ENCODE results near the gene IL1RAPL1.

Gene IL1RAPL1

GRCh38 chrX:29665532-29665931 is 1078.3 kb downstream of the IL1RAPL1 start:
- no peak for DNase-seq

DNA sequence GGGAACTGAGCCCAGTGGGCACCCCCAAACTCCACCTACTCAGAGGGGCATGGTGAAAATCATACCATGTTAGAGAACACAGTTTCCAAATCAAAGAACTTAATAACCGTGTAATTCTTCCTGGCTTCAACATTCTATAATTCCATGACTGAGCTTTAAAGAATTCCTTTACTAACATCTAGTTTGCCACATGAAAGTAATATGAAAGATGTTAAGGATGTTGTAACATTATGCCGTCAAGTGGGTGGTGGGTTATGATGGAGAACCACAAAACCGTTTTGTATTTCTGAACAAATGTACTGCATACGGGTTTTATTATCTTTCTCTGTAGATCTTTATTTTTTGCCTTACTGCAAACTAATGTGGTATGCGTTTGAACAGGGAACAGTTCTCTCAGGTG is 1079.1 kb downstream of the IL1RAPL1 start:
- no peak for DNase-seq

- DNase-seq, result no peak
Observed at GRCh38 chrX:29671421-29671820, 1084.2 kb downstream of the IL1RAPL1 start.

DNA sequence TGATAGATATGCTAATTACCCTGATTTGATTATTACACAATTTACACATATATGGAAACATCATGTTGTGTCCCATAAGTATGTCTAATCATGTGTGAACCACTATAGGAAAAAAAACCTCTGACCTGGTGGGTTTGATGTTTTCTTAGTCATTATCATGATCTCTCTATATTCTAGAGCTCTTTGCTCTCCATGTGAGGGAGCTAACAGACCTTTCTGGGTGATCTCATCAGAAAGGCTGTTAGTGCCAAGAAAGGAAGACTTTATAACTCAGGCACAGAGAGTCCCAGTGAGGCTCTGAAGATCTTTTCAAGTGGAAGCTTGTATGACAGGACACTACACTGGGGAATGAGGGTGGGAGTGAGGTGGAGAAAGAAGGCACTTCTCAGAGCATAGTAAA is 1100.4 kb downstream of the IL1RAPL1 start:
- DNase-seq, result no peak

DNA sequence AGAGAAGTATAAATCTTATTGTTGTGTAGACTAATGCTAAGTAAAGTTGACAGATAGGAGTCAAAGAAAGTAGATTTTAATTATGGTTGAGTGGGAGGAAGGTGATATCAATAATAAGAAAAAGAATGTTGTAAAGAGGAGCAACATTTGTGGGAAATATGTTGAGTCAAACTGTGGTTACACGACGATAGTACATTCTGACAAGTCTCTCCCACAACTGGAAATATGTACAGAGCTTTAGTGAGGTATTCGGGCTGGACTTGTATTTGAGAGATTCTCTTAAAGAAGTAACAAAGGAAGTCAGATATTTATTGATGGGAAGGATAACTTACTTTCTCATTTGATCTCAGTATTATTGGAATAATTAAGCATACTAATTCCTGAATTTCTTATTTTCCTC is 1102.8 kb downstream of the IL1RAPL1 start:
- DNase-seq, result no peak

DNA sequence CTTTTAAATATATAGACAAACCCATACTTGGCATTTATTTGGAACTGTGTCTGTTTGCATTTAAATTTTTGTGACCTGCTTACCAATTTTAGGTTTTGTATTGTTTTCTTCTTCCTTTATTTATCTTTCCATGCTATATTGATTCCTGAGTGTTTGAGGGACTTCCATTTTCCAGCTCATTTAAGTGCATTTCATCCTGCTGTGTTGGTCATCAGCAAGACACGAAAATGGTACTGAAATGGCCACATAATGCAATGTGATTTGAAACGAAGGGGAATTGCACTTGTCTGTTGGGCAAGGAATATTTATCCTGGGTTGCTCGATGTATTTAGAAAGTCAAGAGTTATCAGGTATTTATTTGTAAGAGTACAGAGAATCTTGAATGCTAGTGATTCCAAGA is 1103.8 kb downstream of the IL1RAPL1 start:
- no peak for DNase-seq

- DNase-seq, result no peak
Observed at GRCh38 chrX:29693912-29694311, 1106.7 kb downstream of the IL1RAPL1 start.

- DNase-seq, result no peak
Observed at GRCh38 chrX:29699239-29699638, 1112.0 kb downstream of the IL1RAPL1 start.

DNA sequence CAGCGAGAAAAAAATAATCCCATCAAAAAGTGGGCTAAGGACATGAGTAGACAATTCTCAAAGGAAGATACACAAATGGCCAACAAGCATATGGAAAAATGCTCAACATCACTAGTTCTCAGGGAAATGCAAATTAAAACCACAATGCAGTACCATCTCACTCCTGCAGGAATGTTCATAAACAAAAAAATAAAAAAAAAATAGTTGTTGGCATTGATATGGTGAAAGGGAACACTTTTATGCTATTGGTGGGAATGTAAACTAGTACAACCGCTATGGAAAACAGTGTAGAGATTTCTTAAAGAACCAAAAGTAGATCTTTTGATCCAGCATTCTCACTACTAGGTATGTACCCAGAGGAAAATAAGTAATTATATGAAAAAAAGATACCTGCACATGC is 1119.8 kb downstream of the IL1RAPL1 start:
- no peak for DNase-seq

DNA sequence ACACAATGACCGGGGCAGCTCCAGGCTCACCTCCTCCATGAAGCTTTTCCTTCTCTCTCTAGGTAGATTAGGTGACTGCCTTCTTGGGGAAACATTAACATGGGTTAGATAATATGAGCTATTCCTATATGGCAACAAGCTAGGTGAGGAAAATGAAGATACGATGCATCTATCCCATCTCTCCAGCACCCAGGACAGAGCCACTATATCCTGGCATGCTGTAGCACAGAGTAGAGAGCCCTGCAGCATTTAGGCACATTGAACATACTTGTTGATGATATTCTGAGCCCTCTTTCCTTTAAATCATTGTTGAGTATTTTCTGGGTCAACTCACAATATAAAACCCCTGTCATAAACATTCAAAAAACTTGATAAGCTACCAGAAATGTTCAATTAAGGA is 1133.9 kb downstream of the IL1RAPL1 start:
- DNase-seq, result no peak

- no peak for DNase-seq
Observed at GRCh38 chrX:29724316-29724715, 1137.1 kb downstream of the IL1RAPL1 start.

- no peak for DNase-seq
Observed at GRCh38 chrX:29726811-29727210, 1139.6 kb downstream of the IL1RAPL1 start.

DNA sequence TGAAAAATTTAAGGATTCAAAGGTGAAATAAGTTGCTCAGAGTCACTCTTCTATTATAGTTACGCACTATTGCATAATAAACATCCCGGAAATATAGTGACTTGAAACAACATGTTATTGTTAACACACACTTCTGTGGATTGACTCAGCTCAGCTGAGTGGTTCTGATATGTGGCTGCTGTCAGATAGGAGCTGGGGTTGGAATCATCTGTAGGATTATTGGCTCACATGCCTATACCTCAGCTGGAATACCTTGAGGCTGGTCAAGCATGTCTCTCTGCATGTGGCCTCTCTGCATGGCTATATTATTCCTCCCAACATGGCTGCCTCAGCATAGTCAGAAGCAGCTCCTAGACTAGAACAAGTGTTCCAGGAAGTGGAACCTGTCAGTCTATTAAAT is 1141.4 kb downstream of the IL1RAPL1 start:
- DNase-seq, result no peak

DNA sequence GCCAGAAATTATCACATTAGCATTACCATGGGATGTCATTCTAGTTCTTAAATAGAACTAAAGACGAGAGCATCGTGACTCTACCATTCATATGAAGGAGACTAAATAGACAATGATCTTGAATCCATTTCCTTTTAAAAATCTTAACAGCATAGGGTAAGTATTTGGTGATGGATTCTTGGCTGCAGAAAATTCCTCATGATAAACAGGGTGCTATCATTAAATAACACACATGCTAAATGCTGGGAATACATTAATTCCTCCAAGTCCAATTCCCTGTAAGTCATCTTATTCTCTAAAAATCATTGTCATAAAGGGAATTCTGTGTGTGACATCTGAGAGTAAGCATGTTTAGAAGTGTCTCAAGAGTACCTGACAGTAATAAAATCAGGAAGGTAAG is 1157.7 kb downstream of the IL1RAPL1 start:
- no peak for DNase-seq

GRCh38 chrX:29746326-29746725 is 1159.1 kb downstream of the IL1RAPL1 start:
- DNase-seq, result no peak

DNA sequence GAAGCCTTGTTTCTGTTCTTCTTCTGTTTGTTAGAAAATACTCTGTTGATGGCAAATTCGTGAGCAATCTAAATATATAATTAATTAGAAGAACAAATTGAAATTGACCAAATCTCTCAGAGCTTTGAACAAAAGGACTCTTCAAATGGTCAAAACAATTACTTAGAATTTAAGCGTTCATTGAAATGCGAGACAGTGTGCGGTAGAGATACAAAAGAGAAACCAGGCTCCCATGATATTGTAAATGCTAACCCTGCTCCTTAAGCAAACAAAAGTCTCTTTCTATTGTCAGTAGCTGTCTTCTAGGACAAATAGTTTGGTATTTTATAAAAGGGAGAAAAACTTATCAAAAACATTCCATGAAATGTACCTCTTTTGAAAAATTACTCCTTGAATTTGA is 1174.8 kb downstream of the IL1RAPL1 start:
- DNase-seq, result no peak

GRCh38 chrX:29775890-29776289 is 1188.6 kb downstream of the IL1RAPL1 start:
- DNase-seq, result no peak

DNA sequence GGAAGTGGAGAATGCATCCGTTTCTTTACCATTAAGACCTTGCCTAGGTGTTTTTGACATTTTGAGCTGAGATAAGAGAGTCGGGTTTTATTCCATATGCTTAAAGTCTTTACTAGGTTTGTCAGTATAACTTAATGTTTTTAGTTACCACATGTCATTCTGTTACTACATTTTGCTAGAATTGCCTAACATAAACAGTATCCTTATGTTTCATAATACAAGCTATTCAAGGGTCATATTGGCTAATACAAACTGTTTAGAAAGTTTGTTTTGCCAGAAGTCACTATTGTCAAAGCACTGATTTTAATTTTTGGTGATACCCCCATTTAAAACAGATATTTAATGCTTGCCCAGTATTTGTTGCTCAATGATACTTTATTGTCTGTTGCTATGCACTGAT is 1200.4 kb downstream of the IL1RAPL1 start:
- DNase-seq, result no peak

- DNase-seq, result no peak
Observed at GRCh38 chrX:29788991-29789699, 1201.9 kb downstream of the IL1RAPL1 start.

GRCh38 chrX:29792335-29792734 is 1205.1 kb downstream of the IL1RAPL1 start:
- no peak for DNase-seq

GRCh38 chrX:29797156-29797555 is 1209.9 kb downstream of the IL1RAPL1 start:
- DNase-seq, result no peak

DNA sequence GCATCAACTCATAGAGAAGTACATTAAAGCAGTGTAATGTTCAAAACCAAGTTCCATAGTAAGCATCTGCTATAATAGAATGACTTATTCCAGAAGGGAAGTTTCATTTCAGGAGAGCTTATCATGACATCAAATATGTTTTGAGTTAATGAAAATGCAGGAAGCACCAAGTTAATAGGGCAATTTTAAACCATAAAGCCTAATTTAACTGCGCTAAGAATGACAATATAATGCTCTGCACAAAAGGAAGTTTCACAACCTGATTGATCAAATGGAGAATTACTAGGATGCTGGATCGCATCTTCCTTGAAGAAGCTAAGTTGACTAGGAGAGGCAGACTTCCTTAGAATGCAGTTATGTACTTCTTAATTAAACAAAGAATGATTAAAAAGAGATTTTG is 1211.2 kb downstream of the IL1RAPL1 start:
- no peak for DNase-seq

GRCh38 chrX:29813174-29813573 is 1225.9 kb downstream of the IL1RAPL1 start:
- DNase-seq, result no peak

DNA sequence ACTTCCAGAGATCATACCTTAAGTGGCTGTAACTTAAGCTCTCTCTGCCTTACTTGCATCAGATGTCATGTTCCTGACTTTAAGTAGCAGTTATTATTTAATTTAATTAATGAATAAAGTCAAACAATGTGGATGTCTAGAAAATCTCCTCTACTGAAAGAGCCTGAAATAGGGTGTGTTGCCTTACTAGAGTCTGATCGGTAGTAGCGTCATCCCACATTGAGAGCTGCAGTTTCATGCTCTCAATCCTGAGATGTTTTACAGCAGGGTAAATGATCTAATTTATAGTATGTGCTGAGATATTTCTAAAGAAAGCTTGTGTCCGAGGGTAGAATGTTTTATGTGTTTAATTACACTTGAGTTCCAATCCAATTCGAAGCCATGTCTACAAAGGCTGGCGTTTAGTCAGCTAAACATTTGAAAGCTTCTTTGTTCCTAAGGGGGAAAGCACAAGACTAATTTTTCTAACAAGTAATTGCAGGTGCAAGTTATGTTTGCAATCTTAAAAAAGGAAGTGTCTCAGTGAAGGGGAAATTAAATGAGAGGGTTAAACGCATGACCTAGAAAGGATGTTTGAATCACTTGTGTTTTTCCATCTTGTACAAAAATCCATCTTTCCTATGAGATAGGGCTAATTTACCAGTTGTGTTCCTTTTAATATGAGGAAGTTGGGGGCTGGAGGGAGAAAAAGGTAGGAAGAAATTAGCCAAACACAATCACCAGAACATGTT is 1237.1 kb downstream of the IL1RAPL1 start:
- DNase-seq, result no peak

GRCh38 chrX:29826742-29827141 is 1239.5 kb downstream of the IL1RAPL1 start:
- no peak for DNase-seq
